Endothelial cell of umbilical vein (primary cell): ENCODE results near the gene FOXB1. TPM values are rescaled to one million over a fixed set of nuclear protein-coding genes. Genes with fewer than 3 reads are reported as not detected.
A peak's percentile ranks its signal among the peaks of the same experiment; 100 is the strongest.

Experiments
- BruUV-seq: library from RNA; stranded (reverse); fragments of 400-500 nt; replicated peaks from 2 replicates; lab custom pipeline; 2021; lab: Mats Ljungman, UMichigan
- CTCF ChIA-PET: fragments of 300-600, 350-600 bp; sonication (Branson Sonifier 250); formaldehyde crosslinking; loops from one replicate; lab custom pipeline; 2021; ENCODE audit warnings: antibody characterized with exemption, inconsistent platforms; lab: Charles Lee
- POLR2A ChIA-PET: fragments of 300-600, 350-600 bp; sonication (Branson Sonifier 250); formaldehyde crosslinking; loops from one replicate; lab custom pipeline; 2021; ENCODE audit warnings: antibody characterized with exemption, inconsistent platforms; lab: Charles Lee
- DNase-seq: peaks from one replicate; pipeline ENCODE4 v3.0.0-alpha.2; 2011; ENCODE audit warnings: low read depth, low spot score
- FAIRE-seq: peaks from 2 replicates; lab custom pipeline; 2011; peaks lifted over from hg19 to GRCh38; lab: Jason Lieb, UNC
- H2AFZ ChIP-seq: 2 replicates; pipeline ENCODE4 v1.6.0; 2012; ENCODE audit warnings: low read depth, low read length, control low read depth, inconsistent platforms
- H3K27ac ChIP-seq: 2 replicates; pipeline ENCODE4 v1.5.1; 2011; ENCODE audit warnings: low read depth, mild to moderate bottlenecking, control low read depth, low read length, moderate library complexity; ENCODE audit not compliant: insufficient read depth
- H3K27me3 ChIP-seq, 2 experiments: 2 replicates each; pipeline versions ENCODE4 v1.6.0 to v1.6.1; 2011; ENCODE audit warnings: low read length in 2 of 2, mixed read lengths in 1 of 2; ENCODE audit not compliant: control insufficient read depth in 2 of 2, insufficient read depth in 2 of 2
- H3K36me3 ChIP-seq, 2 experiments: 2 replicates in 1 of 2; 3 replicates in 1 of 2; pipeline ENCODE4 v1.5.1; 2011; ENCODE audit warnings: low read length in 2 of 2, mild to moderate bottlenecking in 1 of 2, moderate library complexity in 1 of 2; ENCODE audit not compliant: control insufficient read depth in 2 of 2, insufficient read depth in 2 of 2; ENCODE audit errors: extremely low read depth in 1 of 2
- H3K4me1 ChIP-seq: 3 replicates; pipeline ENCODE4 v1.5.1; 2011; ENCODE audit warnings: mild to moderate bottlenecking, low read length; ENCODE audit not compliant: control insufficient read depth, insufficient read depth; ENCODE audit errors: extremely low read depth
- H3K4me2 ChIP-seq: 2 replicates; pipeline ENCODE4 v1.6.1; 2011; ENCODE audit warnings: low read length, control low read depth, mixed read lengths; ENCODE audit not compliant: insufficient read depth
- H3K4me3 ChIP-seq, 3 experiments: fragments of 200-600 bp in 1 of 3; sonication (generic), shearing (Covaris generic) in 1 of 3; replicated peaks in 1 of 3; 2 replicates each; pipeline ENCODE4 v1.5.1; 2011 to 2016; ENCODE audit warnings: control low read depth in 3 of 3, low read length in 3 of 3, mild to moderate bottlenecking in 2 of 3, inconsistent platforms in 1 of 3, low read depth in 1 of 3, moderate library complexity in 1 of 3; ENCODE audit not compliant: insufficient read depth in 1 of 3
- H3K79me2 ChIP-seq: 2 replicates; pipeline ENCODE4 v1.6.0; 2012; ENCODE audit warnings: low read length, inconsistent platforms; ENCODE audit not compliant: control insufficient read depth, insufficient read depth
- H3K9ac ChIP-seq: replicated peaks from 2 replicates; pipeline ENCODE3; 2011; ENCODE audit warnings: low read length, control low read depth; ENCODE audit not compliant: insufficient read depth; ENCODE audit errors: extremely low read depth
- H3K9me1 ChIP-seq: replicated peaks from 3 replicates; pipeline ENCODE4 v1.6.0; 2011; ENCODE audit warnings: mild to moderate bottlenecking, low read length; ENCODE audit not compliant: control insufficient read depth, insufficient read depth; ENCODE audit errors: extremely low read depth
- H3K9me3 ChIP-seq: replicated peaks from 2 replicates; pipeline ENCODE4 v1.5.1; 2012; ENCODE audit warnings: low read length, inconsistent platforms; ENCODE audit not compliant: control insufficient read depth, insufficient read depth
- H4K20me1 ChIP-seq: replicated peaks from 2 replicates; pipeline ENCODE3; 2011; ENCODE audit warnings: mild to moderate bottlenecking, low read length; ENCODE audit not compliant: control insufficient read depth, insufficient read depth; ENCODE audit errors: extremely low read depth
- EZH2 ChIP-seq: IDR thresholded peaks from 2 replicates; pipeline ENCODE4 v1.6.1; 2012; ENCODE audit warnings: borderline replicate concordance, low read depth, mild to moderate bottlenecking, moderate library complexity, low read length, inconsistent platforms; ENCODE audit not compliant: severe bottlenecking
- MYC ChIP-seq: IDR thresholded peaks from one replicate; pipeline ENCODE4 v1.6.1; 2011; ENCODE audit warnings: mild to moderate bottlenecking, low read depth, low read length
- dilution Hi-C: fragments of 300-500 bp; cut with MboI; formaldehyde crosslinking; loops from one replicate; pipeline ENCODE4 v1.15.0; 2019; ENCODE audit warnings: low sequenced_read_pairs; ENCODE audit not compliant: extremely low pct_ligation_motif_present
- intact Hi-C: fragments of 100-400 bp; cut with micrococcal nuclease; formaldehyde crosslinking; loops from one replicate; pipeline ENCODE4 v1.10.0; 2022
- polyA plus RNA-seq, 4 experiments: library from polyadenylated mRNA; depleted of rRNA in 3 of 4; stranded (reverse) in 3 of 4; unstranded in 1 of 4; fragments of >200 nt; gene quantifications; 2 replicates each; pipeline versions ENCODE4 v1.2.1 to v1.2.3, GENCODE V29; 2011 to 2012; ENCODE audit warnings: missing spikeins in 1 of 4
- total RNA-seq: library from RNA; stranded (reverse); gene quantifications from 2 replicates; pipeline ENCODE4 v1.2.3, GENCODE V29; 2021
- TF ChIP-seq, protein P1 (sequence below), 2 donors: IDR thresholded peaks; 1 replicate in 1 of 2; 2 replicates in 1 of 2; pipeline ENCODE4 v1.5.1; 2011; ENCODE audit warnings: low read length in 2 of 2, mild to moderate bottlenecking in 2 of 2, moderate library complexity in 2 of 2, control low read depth in 1 of 2, inconsistent platforms in 1 of 2, low read depth in 1 of 2; ENCODE audit not compliant: insufficient read depth in 1 of 2; ENCODE audit errors: extremely low read depth in 1 of 2

FOXB1 gene
- total and polyA plus RNA-seq, 2 donors (not counting 3 experiments of a cell fraction or from before 2014, with no cell fraction given) = not detected

DNA sequence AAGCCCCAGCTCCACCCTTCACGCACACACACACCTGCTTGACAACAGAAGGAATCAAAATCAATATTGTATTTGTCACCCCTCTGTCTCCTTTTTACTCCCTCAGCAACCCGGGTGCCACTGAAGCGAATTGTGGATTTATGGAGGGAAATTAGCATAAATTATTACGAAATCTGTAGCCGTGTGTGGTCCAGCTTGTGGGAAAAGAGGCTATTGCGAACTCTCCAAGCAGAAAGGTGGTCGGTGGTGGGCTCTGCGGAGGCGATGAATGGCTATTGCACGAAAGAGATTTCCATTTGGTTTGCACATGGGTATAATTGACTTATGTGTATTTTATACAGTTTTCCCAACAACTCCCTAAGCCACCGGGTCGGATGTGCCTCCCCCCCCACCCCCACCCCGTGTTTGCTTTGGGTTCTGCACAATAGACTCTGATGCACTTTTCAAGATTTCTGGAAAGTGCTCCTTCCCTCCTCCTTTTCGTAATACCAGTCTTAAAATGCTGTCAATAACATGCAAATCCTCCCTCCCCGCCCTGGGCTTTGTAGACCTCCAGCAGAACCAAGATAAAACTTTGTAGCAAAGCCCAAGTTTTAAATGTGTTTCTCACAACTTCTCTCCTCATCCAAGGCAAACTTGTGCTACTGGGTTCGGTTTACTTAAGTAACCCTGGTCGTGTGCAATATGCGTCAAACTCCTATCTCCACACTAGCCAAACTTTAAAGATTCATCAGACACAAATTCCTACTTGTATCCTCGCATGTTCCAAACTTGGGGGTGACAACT, 3.1 kb upstream of the FOXB1 start:
- Histone ChIP-seq H3K4me3 (no peak overlapping the region), H3K27ac (no peak overlapping the region), H3K9me3 (no peaks in the 10 kb centered on the region), H3K27me3 (peaks cover 96 to 99% of the 10 kb centered on the region in 2 experiments), H3K9me1 (no peaks in the 10 kb centered on the region), H3K4me1 (peaks cover 3% of the 10 kb centered on the region), H2AFZ (no peak overlapping the region), H4K20me1 (no peaks in the 10 kb centered on the region), H3K4me2 (no peak overlapping the region), H3K36me3 (no peaks in the 10 kb centered on the region), H3K79me2 (no peaks in the 10 kb centered on the region), H3K9ac (no peak overlapping the region)
- dilution Hi-C loops = no loop called here
- FAIRE-seq (no peak), DNase-seq (no peak)
- intact Hi-C loops = loop anchor here (5.0 kb wide), 1 partner anchor 309 kb away; no protein-coding TSS in a partner anchor
- POLR2A ChIA-PET = no interaction called here
- CTCF ChIA-PET = no interaction called here
- TF ChIP-seq MYC (no peak), EZH2 (peak; percentile 68)
- TF ChIP-seq, protein P1, sequence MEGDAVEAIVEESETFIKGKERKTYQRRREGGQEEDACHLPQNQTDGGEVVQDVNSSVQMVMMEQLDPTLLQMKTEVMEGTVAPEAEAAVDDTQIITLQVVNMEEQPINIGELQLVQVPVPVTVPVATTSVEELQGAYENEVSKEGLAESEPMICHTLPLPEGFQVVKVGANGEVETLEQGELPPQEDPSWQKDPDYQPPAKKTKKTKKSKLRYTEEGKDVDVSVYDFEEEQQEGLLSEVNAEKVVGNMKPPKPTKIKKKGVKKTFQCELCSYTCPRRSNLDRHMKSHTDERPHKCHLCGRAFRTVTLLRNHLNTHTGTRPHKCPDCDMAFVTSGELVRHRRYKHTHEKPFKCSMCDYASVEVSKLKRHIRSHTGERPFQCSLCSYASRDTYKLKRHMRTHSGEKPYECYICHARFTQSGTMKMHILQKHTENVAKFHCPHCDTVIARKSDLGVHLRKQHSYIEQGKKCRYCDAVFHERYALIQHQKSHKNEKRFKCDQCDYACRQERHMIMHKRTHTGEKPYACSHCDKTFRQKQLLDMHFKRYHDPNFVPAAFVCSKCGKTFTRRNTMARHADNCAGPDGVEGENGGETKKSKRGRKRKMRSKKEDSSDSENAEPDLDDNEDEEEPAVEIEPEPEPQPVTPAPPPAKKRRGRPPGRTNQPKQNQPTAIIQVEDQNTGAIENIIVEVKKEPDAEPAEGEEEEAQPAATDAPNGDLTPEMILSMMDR (IDR thresholded peaks at IDR 0.05; ENCODE audit: extremely low read depth in 1 of 2, insufficient read depth in 1 of 2, low read depth in 1 of 2, low read length in 2 of 2) = no peak
- no TSS peak for BruUV-seq
